SK-MEL-5 (cell line): Measurements from ENCODE around the gene C1orf146. TPM values are rescaled to one million over a fixed set of nuclear protein-coding genes. Genes with fewer than 3 reads are reported as not detected.

Experiments used
- DNase-seq: peaks from one replicate; pipeline ENCODE4 v3.0.0-alpha.2; 2016; ENCODE audit warnings: low read depth, low spot score
- in situ Hi-C: cut with HindIII; loops from 2 replicates; pipeline ENCODE4 v1.10.0; 2016; ENCODE audit warnings: low sequenced_read_pairs, high pct_unique_total_duplicates, low pct_unique_long_range_greater_than_20kb
- polyA plus RNA-seq, 2 experiments: library from polyadenylated mRNA; depleted of rRNA; stranded (reverse); fragments of >200 nt; gene quantifications; 2 replicates each; pipeline ENCODE4 v1.2.3, GENCODE V29; 2015
- total RNA-seq: library from RNA; depleted of rRNA; stranded (reverse); fragments of >200 nt; shearing (Covaris generic); gene quantifications from 2 replicates; pipeline ENCODE4 v1.2.3, GENCODE V29; 2014; rRNA removed

The C1orf146 gene, protein sequence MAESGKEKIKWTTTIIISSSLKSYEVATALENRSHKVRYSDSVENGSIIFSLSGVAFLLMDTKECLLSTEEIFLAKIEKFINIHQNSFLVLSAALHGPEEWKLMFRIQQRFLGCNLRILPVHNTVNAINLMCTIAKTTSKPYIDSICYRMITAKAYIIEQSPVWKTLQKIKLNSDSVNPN
- total RNA-seq: not detected in 2 replicates
- not detected in 2 replicates for polyA plus RNA-seq (2015; cell fraction: cytosol; rRNA removed)
- not detected in 2 replicates for polyA plus RNA-seq (2015; cell fraction: nucleus; rRNA removed)

DNA sequence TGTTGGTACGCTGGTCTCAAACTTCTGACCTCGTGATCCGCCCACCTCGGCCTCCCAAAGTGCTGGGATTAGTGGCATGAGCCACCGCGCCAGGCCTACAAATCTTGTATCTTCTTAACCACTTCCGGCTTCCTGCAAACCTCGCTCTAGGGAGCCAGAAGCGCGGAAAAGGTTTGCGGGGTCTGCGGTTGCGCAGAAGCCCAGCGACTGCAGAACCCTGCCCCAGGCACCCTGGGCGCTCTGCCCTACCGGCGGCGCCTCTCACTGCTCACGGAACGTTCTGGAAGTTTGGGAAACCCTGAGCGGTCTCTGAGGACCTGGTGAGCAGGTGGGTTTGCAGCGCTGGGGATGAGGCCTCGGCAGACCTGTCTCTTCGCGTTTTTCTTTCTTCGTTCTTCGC lies at the start of gene C1orf146:
Gene C1orf146, plus strand, starts transcription at position 195 of the 400 bp plus-strand sequence. CDS start 13,506 bp downstream, outside the sequence.
- in situ Hi-C loops: no loop called here
- DNase-seq: no peak

DNA sequence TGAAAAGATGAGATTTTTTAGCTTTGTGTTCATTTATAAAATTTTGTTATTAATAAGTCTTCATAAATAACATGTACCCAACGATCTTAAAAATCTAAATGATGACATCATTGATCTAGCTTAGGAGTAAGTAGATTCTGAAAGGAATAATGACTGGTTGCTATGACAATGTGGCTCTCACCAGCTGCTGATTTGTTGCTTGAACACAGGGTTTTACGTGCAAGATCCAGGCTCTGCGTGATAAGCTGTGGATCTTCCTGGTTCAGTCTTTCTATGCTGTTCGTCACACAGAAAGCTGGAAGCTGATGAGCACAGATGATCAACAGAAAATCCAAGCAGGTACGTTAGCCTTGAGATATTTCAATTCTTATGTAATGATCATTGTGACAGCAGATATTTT lies 49.1 kb upstream of the C1orf146 start:
- DNase-seq: no peak
- in situ Hi-C loops: no loop called here

DNA sequence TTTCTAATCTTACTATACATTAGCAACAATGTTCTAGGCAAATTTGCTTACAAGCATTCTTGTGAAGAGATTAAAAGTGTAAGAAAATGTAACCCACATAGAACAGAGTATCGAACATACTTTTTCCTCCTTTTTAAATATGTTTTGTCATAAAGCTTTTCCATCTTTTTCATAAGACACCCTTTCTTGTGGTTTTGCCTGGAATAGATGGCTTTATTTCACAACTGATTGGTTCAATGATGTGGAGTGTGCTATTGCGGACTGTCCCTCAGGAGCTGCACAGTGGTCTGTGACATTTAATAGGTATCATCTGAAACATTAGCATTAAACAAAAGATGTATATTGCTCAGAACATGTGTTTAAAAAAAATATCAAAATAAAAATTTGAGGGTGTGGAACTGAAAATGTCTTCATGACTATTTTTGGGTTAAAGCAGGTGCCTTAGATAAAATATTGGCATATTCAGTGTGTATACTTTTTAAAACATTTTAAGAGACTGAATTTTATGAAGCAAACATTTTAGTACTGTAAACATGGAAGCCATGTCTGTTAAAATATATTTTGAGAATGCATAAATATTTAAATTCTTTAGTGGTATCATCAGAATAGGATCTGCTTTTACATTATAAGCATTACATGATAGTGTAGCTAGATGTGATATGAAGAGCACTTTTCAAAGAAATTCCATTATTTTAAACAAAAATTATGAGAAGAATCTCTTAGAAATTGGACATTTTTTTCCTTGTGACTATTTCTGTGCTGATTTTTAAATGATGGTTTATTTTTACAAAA lies 48.3 kb upstream of the C1orf146 start:
- no peak for DNase-seq
- in situ Hi-C loops: no loop called here

DNA sequence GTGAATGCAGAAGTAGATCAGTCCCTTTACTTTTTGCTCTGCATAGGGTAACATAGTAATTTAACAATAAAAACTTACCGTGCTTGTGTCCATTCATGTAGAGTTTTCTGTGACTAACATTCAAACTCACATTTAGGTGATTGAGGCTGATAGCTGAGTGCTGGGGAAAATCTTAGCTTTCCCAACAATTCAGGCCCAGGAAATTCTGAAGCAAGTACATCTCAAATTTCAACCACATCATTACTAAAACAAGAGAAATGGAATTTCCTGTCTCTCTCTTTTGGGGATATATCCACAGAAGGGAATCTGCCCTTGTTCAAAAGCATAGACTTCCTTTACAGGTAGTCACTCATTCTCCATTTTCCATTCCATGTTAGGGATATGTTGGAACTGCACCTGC lies 33.1 kb upstream of the C1orf146 start:
- in situ Hi-C loops: no loop called here
- no peak for DNase-seq

DNA sequence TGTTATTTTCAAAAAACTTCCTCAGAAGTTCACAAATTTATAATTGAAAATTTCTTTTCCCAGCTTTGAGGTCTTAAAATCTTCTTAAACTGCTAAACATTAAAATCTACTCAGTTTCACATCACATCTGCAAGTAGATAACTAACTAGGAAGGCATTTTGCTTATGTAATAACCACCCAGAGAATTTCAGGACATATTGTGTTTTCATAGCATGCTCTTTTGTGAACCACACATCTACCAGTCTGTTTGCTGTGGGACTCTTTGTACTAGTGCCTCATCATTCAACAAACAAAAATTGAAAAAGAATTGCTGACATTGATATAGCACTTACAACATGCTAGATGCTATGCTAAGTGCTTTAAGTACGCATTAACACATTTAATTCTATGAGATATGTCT lies 31.6 kb upstream of the C1orf146 start:
- no peak for DNase-seq
- in situ Hi-C loops: no loop called here

DNA sequence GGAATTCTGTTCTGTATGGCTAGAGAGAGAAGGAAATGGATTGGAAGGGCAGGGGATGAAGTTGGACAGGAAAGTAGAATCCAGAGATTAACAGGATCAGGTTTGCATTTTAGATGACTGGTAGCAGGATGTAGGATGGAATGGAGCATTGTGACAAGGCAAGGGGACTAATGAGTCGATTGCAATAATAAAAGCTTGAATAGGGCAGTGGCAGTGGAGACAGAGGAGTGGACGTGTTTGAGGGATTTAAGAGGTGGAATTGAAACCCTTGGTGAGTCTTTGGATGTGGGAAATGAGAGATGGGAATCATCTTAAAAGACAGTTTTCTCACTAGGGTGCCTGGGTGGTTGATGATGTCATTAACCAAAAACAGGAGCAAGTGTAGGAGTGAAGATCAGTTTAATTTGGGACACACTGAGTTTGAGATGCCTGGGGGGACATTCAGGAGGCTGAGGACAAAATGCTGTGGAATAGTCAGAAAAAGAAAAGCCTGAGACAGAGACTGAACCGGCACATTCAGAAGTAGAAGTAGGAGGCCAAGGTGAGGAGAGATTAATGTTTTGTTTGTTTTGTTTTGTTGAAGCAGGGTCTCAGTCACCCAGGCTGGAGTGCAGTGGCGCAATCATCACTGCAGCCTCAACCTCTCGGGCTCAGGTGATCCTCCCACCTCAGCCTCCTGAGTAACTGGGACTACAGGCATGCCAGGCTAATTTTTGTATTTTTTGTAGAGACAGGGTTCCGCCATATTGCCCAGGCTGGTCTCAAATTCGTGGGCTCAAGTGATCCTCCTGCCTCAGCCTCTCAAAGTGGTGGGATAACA lies 29.1 kb upstream of the C1orf146 start:
- DNase-seq: no peak
- in situ Hi-C loops: no loop called here

DNA sequence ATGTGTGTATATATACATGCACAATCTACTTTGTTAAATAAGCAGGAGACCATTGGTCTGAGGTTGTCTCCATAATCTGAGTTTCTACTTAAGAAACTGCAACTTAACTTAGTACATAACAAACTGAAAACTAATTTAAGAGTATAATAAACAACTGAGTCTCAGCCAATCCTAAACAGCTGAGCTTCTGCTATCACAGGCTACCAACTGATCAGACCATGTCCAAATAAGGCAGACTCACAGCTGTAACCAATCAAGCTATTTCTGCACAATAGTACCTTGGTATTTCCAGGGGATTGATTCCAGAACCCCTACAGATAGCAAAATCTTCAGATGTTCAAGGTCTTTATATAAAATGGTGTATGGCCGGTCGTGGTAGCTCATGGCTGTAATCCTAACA lies 26.0 kb upstream of the C1orf146 start:
- no peak for DNase-seq
- in situ Hi-C loops: no loop called here

DNA sequence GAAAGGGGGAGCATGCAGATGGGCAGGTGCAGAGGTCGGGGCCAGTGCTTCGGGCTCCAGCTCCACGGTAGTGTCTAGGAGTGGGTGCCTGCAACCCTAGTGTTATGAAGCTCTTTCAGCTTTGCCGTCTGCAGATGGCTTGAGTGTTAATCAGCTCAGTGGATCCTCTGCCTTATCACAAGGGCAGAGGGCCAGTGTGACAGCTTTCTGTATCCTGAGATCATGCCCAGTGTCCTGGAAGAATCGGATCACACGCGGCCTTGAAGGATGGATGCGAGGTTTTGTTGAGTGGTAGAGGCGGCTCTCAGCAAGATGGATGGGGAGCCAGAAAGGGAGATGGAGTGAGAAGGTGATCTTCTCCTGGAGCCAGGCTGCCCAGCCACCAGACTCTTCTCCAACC lies 25.5 kb upstream of the C1orf146 start:
- in situ Hi-C loops: no loop called here
- DNase-seq: no peak

DNA sequence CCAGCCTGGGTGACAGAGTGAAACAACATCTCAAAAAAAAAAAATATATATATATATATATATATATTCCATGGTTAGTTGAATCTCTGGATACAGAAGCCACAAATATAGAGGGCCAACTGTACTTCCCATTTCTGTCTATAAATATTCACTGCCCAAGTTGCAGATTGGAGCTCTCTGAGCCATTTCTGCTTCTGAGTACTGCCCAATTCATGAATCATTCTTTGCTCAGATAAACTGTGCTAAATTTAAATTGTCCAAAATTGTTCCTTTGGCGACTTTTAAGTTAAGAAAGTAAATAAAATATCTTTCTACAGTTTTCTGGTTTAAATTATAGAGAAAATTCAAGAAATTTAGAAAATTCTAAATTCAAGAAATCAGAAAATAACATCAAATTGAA lies 23.2 kb upstream of the C1orf146 start:
- in situ Hi-C loops: no loop called here
- DNase-seq: no peak

DNA sequence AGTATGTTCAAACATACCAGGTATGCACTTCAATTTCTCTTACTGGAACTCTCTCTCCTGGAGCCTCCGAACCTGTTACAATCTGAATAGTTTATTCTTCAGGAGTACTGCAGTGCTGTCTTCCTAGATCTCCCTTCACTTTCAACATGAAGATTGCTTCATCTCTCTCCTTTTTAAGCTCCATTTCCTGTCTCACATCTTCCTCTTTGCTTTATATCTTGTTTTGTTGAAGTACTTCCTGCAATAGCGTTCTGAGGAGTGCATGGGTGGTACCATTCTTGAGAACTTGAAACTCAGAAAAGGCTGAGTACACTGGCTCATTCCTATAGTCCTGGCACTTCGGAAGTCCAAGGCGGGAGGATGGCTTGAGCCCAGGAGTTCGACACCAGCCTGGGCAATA lies 15.7 kb upstream of the C1orf146 start:
- in situ Hi-C loops: no loop called here

DNA sequence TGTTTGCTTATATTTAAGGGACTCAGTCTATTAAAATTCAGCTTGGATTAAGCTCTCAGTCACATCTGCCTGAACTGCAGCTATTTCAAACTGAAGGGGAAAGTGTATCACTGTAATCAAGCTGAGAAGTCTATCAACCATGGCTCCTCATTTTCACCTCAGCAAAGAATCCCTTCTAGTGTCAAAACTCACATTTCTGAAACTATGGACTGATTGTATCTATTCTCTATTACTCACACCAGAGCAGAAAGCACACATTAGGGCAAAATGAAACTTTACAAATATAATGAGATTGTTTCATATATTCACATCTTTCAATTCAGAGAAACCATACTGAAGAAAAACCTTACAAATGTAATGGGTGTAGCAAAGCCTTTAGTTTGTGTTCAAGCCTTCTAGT lies 14.6 kb upstream of the C1orf146 start:
- in situ Hi-C loops: no loop called here
- DNase-seq: no peak

More for the DNA sequence above, 15.7 kb upstream of the C1orf146 start:
- DNase-seq: no peak

DNA sequence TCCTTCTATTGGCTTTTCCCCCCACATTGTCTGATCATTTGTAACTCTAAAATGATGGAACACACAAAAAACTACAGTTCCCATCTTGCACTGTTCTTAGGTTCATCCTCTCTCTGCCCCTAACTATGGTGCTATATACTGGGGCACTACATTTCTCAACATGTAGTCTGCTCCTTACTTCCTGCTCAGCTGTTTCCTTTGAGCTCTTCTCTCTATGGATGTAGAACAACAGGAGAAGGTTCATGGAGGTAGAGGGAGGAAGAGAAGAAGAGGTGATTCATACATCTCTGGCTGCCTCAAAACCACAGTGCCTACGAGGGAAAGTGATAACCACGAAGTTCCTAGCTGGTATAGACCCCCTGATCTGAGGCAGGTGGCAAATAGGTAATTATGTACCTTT lies 7.0 kb upstream of the C1orf146 start:
- DNase-seq: no peak
- in situ Hi-C loops: no loop called here

DNA sequence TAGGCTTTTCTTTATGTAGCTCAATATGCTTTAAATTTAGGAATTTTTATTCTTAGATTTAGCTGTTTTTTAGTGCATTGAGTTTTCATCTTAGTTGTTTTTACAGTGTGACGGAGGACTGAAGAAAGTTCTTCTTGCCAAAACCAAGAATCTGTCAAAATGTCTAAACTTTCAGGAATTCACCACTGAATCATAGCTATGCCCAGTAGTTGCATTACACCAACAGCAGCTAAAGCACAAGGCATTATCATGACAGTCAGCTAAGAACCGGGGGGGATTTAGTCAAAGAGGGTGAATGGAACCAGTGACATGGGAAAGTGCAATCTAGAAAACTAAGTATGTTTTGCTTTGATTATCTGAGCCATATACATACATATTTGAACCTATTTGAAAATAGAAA lies 6.5 kb upstream of the C1orf146 start:
- in situ Hi-C loops: no loop called here

DNA sequence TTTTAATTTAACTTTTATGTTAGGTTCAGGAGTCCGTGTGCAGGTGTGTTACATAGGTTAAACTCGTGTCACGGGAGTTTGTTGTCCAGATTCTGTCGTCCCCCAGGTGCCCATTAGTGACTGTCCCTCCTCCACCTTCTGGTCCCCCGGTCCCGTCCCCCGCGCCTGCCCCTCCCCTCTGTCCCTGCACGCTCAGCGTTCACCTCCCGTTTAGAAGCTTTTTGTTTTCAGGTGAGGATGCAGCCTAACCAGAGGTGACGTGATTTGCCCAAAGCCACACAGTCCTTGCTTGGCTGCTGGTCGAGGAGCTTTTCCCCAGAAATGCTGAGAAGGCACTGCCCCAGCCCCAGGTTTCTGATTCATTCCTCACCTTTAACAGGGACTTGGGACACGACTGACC lies 844 bp downstream of the C1orf146 start:
- DNase-seq: no peak
- in situ Hi-C loops: no loop called here

More for the DNA sequence above, 6.5 kb upstream of the C1orf146 start:
- no peak for DNase-seq

DNA sequence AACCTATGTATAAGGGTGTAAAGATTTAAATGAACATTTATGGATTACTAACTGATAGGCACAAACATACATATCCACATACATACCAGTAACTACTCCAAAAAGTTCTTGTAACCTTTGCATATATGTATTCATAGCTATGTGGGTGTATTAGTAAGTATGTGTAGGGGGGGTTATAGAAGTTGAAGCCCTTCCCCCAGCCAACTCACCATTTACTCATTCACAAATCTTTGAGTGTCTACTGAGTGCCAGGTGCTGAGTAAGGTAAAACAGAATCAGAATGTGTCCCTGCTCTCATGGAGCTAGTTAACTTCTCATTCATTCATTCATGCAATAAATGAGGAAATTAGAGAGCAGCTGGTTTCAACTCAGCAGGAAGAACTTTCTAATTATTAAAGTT lies 1.3 kb downstream of the C1orf146 start:
- DNase-seq: no peak
- in situ Hi-C loops: no loop called here

DNA sequence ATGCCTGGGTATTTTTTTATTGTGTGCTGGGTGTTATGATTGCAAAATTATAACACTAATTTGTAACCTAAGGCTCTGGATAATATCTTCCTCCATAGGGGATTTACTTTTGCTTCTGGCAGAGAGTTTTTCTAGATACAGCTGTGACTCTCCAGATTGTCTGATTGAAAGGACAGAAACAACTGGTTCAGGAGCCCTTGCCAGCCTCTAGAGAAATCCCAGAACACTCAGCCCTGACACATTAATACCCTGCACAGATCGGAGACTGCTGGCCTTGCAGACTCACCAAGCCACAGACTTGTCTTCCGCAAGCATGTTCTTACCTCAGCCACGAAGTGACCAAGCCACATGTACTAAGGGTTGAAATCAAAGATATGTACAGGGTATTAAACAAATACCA lies 10.7 kb downstream of the C1orf146 start:
- DNase-seq: no peak
- in situ Hi-C loops: no loop called here

DNA sequence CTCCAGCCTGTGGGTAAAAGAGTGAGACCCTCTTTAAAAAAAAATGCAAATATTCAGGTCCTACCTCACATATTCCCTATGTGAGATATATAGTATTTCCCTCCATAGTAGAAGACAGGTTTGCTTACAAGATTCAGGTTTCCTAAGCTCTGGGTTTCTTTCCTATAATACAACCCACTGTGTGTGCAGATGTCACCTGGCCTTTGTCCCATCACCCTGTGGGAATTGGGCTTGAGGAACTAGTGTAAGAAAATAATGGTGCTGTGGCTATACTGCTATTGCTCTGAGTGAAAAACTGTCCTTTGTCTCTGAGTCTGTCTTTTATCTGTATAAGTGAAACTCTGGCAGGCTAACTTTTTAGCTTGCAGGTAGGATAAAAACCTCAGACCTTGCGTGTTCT lies 13.0 kb downstream of the C1orf146 start:
- in situ Hi-C loops: no loop called here
- no peak for DNase-seq

DNA sequence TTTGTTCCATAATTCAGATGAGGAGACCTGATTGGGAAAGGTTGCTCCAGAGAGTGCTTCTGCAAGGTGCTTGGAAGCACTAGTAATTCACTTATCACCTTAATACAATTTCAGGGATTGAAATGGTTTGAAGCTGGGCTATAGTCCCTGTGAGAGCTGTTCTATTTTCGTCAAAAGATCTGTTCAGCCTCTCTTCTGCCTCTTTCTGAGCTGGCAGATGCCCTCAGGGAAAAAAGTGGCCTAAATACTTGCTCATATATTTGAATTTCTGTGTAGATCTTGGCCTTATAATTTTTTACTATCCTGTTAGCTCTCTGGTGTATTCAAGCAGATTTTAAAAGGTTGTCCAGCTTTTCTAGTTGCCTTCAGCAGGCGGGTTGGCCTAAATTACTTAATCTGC lies 22.3 kb downstream of the C1orf146 start:
- DNase-seq: no peak
- in situ Hi-C loops: no loop called here
